K562 (cell line): ENCODE results near the gene DGCR8. TPM values are rescaled to one million over a fixed set of nuclear protein-coding genes. Genes with fewer than 3 reads are reported as not detected.

Experiments used
- ATF1 ChIP-seq, 2 experiments: fragments of 450-650 bp in 1 of 2; IDR thresholded peaks; 2 replicates each; pipeline ENCODE4 v1.6.1; 2016; ENCODE audit warnings: missing compliant biosample characterization in 1 of 2, missing genetic modification characterization in 1 of 2
- CBX3 ChIP-seq, 2 experiments: IDR thresholded peaks; 1 replicate in 1 of 2; 2 replicates in 1 of 2; pipeline ENCODE4 v1.6.1; 2012; ENCODE audit warnings: inconsistent platforms in 2 of 2, low read length in 2 of 2, borderline replicate concordance in 1 of 2, control low read depth in 1 of 2
- ETV6 ChIP-seq, 3 experiments: fragments of 150-350 bp in 1 of 3; sonication (generic) in 1 of 3; formaldehyde crosslinking in 1 of 3; IDR thresholded peaks; 2 replicates each; pipeline versions ENCODE4 v1.6.1 to v1.8.0; 2014 to 2022; ENCODE audit warnings: borderline replicate concordance in 2 of 3, low read depth in 2 of 3, antibody characterized with exemption in 1 of 3, low read length in 1 of 3, mild to moderate bottlenecking in 1 of 3, missing genetic modification reagents in 1 of 3
- HDAC2 ChIP-seq: fragments of 450-650 bp; IDR thresholded peaks from 2 replicates; pipeline ENCODE4 v1.6.1; 2016; ENCODE audit warnings: mild to moderate bottlenecking
- NFE2L1 ChIP-seq: fragments of 450-650 bp; IDR thresholded peaks from 2 replicates; pipeline ENCODE4 v1.6.1; 2016; ENCODE audit warnings: missing genetic modification characterization, low read depth, mild to moderate bottlenecking, missing compliant biosample characterization, moderate library complexity, borderline replicate concordance
- SIX5 ChIP-seq, 2 experiments: IDR thresholded peaks; 2 replicates each; pipeline ENCODE4 v1.6.1; 2011; ENCODE audit warnings: low read length in 2 of 2, borderline replicate concordance in 1 of 2, low read depth in 1 of 2, mild to moderate bottlenecking in 1 of 2, moderate library complexity in 1 of 2; ENCODE audit not compliant: insufficient read depth in 1 of 2
- SMC3 ChIP-seq: conservative IDR thresholded peaks from 2 replicates; pipeline ENCODE4 v1.6.1; 2011; ENCODE audit warnings: low read depth, low read length, improper control_type of control experiment; ENCODE audit not compliant: insufficient read depth
- STAG1 ChIP-seq: sonication (generic); formaldehyde crosslinking; IDR thresholded peaks from 2 replicates; pipeline ENCODE4 v1.5.0; 2020; ENCODE audit warnings: missing genetic modification reagents, borderline replicate concordance
- TAF7 ChIP-seq: fragments of 450-650 bp; IDR thresholded peaks from 2 replicates; pipeline ENCODE4 v1.6.1; 2016; ENCODE audit warnings: missing genetic modification characterization, missing compliant biosample characterization
- TEAD2 ChIP-seq: fragments of 450-650 bp; IDR thresholded peaks from 2 replicates; pipeline ENCODE4 v1.6.1; 2016; ENCODE audit warnings: missing genetic modification characterization, control low read depth, missing compliant biosample characterization
- XRCC5 ChIP-seq: fragments of 200-400 bp; formaldehyde crosslinking; IDR thresholded peaks from 2 replicates; pipeline ENCODE4 v1.6.1; 2017; ENCODE audit warnings: low read depth, mild to moderate bottlenecking, low read length
- YBX1 ChIP-seq: fragments of 450-650 bp; IDR thresholded peaks from 2 replicates; pipeline ENCODE4 v1.7.1; 2016; ENCODE audit warnings: mild to moderate bottlenecking
- ZBTB7A ChIP-seq: IDR thresholded peaks from 2 replicates; pipeline ENCODE4 v1.6.1; 2011; ENCODE audit warnings: low read depth, mild to moderate bottlenecking, low read length, moderate library complexity, borderline replicate concordance; ENCODE audit not compliant: control insufficient read depth
- ZNF224 ChIP-seq: sonication (generic); formaldehyde crosslinking; IDR thresholded peaks from 2 replicates; pipeline ENCODE4 v1.8.0; 2022; ENCODE audit warnings: mild to moderate bottlenecking, missing genetic modification reagents
- ZNF76 ChIP-seq: fragments of 250-450 bp; sonication (Bioruptor Pico); IDR thresholded peaks from 2 replicates; pipeline ENCODE4 v1.4.0; 2020; ENCODE audit warnings: mild to moderate bottlenecking, moderate library complexity, borderline replicate concordance
- ZNF780A ChIP-seq: fragments of 250-450 bp; sonication (Bioruptor Pico); IDR thresholded peaks from 2 replicates; pipeline ENCODE4 v1.5.0; 2021; ENCODE audit warnings: mild to moderate bottlenecking
- polyA plus RNA-seq, 8 experiments: library from polyadenylated mRNA; depleted of rRNA in 4 of 8; stranded (reverse) in 5 of 8; unstranded in 3 of 8; fragments of >200 nt; fragmentation: Nextera tagmentation in 2 of 8; fragmentation: Illumina TruSeq in 1 of 8; extraction: Ambion mirVana in 2 of 8; extraction: Trizol in 1 of 8; gene quantifications; 2 replicates each; pipeline versions ENCODE4 v1.2.1 to v1.2.3, GENCODE V29; 2011 to 2014; ENCODE audit warnings: inconsistent platforms in 1 of 8, missing spikeins in 1 of 8
- total RNA-seq, 7 experiments: library from RNA; depleted of rRNA in 6 of 7; stranded (reverse); fragments of >200 nt in 6 of 7; fragmentation: Illumina TruSeq in 2 of 7; extraction: Trizol in 2 of 7; gene quantifications; 2 replicates each; pipeline versions ENCODE4 v1.2.1 to v1.2.3, GENCODE V29; 2011 to 2021; ENCODE audit warnings: low replicate concordance in 1 of 7
- TF ChIP-seq, protein P1 (sequence below): fragments of 250-450 bp; sonication (Bioruptor Pico); IDR thresholded peaks from 2 replicates; pipeline ENCODE4 v1.4.0; 2020; ENCODE audit warnings: mild to moderate bottlenecking, moderate library complexity
- TF ChIP-seq, protein P2 (sequence below): sonication (generic); formaldehyde crosslinking; IDR thresholded peaks from 2 replicates; pipeline ENCODE4 v1.8.0; 2022; ENCODE audit warnings: mild to moderate bottlenecking, low read depth, missing genetic modification reagents
- TF ChIP-seq, protein P3 (sequence below): fragments of 450-650 bp; formaldehyde crosslinking; IDR thresholded peaks from 2 replicates; pipeline ENCODE4 v1.4.0; 2022; ENCODE audit warnings: missing genetic modification characterization

The DGCR8 gene
- total and polyA plus RNA-seq, 9 of the 15 experiments (the other 6 are each of a cell fraction or from before 2014, with no cell fraction given), result 5.9 to 144 (median 80.1) TPM

- TF ChIP-seq, protein P1, sequence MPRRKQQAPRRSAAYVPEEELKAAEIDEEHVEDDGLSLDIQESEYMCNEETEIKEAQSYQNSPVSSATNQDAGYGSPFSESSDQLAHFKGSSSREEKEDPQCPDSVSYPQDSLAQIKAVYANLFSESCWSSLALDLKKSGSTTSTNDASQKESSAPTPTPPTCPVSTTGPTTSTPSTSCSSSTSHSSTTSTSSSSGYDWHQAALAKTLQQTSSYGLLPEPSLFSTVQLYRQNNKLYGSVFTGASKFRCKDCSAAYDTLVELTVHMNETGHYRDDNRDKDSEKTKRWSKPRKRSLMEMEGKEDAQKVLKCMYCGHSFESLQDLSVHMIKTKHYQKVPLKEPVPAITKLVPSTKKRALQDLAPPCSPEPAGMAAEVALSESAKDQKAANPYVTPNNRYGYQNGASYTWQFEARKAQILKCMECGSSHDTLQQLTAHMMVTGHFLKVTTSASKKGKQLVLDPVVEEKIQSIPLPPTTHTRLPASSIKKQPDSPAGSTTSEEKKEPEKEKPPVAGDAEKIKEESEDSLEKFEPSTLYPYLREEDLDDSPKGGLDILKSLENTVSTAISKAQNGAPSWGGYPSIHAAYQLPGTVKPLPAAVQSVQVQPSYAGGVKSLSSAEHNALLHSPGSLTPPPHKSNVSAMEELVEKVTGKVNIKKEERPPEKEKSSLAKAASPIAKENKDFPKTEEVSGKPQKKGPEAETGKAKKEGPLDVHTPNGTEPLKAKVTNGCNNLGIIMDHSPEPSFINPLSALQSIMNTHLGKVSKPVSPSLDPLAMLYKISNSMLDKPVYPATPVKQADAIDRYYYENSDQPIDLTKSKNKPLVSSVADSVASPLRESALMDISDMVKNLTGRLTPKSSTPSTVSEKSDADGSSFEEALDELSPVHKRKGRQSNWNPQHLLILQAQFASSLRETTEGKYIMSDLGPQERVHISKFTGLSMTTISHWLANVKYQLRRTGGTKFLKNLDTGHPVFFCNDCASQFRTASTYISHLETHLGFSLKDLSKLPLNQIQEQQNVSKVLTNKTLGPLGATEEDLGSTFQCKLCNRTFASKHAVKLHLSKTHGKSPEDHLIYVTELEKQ (CRISPR knock-in tag), result 0 out of 2 replicates have a peak, but pooled peaks have one; percentile 23
- TF ChIP-seq STAG1 (CRISPR knock-in tag), result no peak
- TF ChIP-seq ZBTB7A, result peak; percentile 79
- no peak for TF ChIP-seq NFE2L1 (tag)
- TF ChIP-seq, protein P2, sequence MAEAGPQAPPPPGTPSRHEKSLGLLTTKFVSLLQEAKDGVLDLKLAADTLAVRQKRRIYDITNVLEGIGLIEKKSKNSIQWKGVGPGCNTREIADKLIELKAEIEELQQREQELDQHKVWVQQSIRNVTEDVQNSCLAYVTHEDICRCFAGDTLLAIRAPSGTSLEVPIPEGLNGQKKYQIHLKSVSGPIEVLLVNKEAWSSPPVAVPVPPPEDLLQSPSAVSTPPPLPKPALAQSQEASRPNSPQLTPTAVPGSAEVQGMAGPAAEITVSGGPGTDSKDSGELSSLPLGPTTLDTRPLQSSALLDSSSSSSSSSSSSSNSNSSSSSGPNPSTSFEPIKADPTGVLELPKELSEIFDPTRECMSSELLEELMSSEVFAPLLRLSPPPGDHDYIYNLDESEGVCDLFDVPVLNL, result no peak
- TF ChIP-seq ZNF780A, result no peak
- TF ChIP-seq TAF7 (tag), result no peak
- no peak for TF ChIP-seq HDAC2
- no peak for TF ChIP-seq XRCC5
- no peak for TF ChIP-seq ETV6 (IDR thresholded peaks at IDR 0.05; ENCODE audit: borderline replicate concordance in 1 of 2, low read depth in 2 of 2, low read length in 1 of 2)
- TF ChIP-seq ETV6 (CRISPR knock-in tag; IDR thresholded peaks at IDR 0.05; ENCODE audit: borderline replicate concordance), result no peak
- peak in 1 of 2 experiments; percentile 64; a peak in 1 of 3 replicates for TF ChIP-seq CBX3 (IDR thresholded peaks at IDR 0.05; ENCODE audit: borderline replicate concordance in 1 of 2, low read length in 2 of 2)
- TF ChIP-seq TEAD2, result no peak
- TF ChIP-seq SIX5 (IDR thresholded peaks at IDR 0.05; ENCODE audit: borderline replicate concordance in 1 of 2, insufficient read depth in 1 of 2, low read depth in 1 of 2, low read length in 2 of 2), result no peak
- no peak for TF ChIP-seq ZNF224 (CRISPR knock-in tag)
- TF ChIP-seq SMC3, result peak; percentile 94
- no peak for TF ChIP-seq YBX1
- TF ChIP-seq ZNF76 (CRISPR knock-in tag), result no peak
- TF ChIP-seq ATF1 (CRISPR knock-in tag; IDR thresholded peaks at IDR 0.05), result no peak
- peak; percentile 61 for TF ChIP-seq ATF1 (tag; IDR thresholded peaks at IDR 0.05)
- TF ChIP-seq, protein P3, sequence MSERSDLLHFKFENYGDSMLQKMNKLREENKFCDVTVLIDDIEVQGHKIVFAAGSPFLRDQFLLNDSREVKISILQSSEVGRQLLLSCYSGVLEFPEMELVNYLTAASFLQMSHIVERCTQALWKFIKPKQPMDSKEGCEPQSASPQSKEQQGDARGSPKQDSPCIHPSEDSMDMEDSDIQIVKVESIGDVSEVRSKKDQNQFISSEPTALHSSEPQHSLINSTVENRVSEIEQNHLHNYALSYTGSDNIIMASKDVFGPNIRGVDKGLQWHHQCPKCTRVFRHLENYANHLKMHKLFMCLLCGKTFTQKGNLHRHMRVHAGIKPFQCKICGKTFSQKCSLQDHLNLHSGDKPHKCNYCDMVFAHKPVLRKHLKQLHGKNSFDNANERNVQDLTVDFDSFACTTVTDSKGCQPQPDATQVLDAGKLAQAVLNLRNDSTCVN, result 0 out of 2 replicates have a peak, but pooled peaks have one; percentile 43
Observed at GRCh38 chr22:20128902-20129746, 49.1 kb downstream of the DGCR8 start (continued).
